HG03064 (cell line): ENCODE data around the gene TOP1.

Experiments used
- ATAC-seq: cut with Tn5 transposase; IDR thresholded peaks from one replicate; pipeline ENCODE4 v1.9.1; 2021; ENCODE audit warnings: low read depth; ENCODE audit not compliant: unreplicated experiment

Gene TOP1

GRCh38 chr20:41028359-41029149 lies at the start of gene TOP1:
Gene TOP1 (plus strand): TSS chr20:41028822. CDS start chr20:41029068, 246 bp downstream.
- peak; percentile 95 for ATAC-seq

- no peak for ATAC-seq
Measured at GRCh38 chr20:40979247-40979646, 49.4 kb upstream of the TOP1 start.

GRCh38 chr20:40980106-40980827 lies 48.4 kb upstream of the TOP1 start:
- ATAC-seq = no peak

GRCh38 chr20:40980828-40981310 lies 47.8 kb upstream of the TOP1 start:
- no peak for ATAC-seq

GRCh38 chr20:40982415-40983145 lies 46.0 kb upstream of the TOP1 start:
- ATAC-seq = no peak

- ATAC-seq = no peak
Measured at GRCh38 chr20:40983898-40984297, 44.7 kb upstream of the TOP1 start.

GRCh38 chr20:40984496-40984895 lies 44.1 kb upstream of the TOP1 start:
- ATAC-seq = no peak

GRCh38 chr20:40986774-40987173 lies 41.8 kb upstream of the TOP1 start:
- no peak for ATAC-seq

GRCh38 chr20:40990542-40991120 lies 38.0 kb upstream of the TOP1 start:
- ATAC-seq = peak; percentile 47

- peak; percentile 87 for ATAC-seq
Measured at GRCh38 chr20:40991181-40991889, 37.3 kb upstream of the TOP1 start.

- ATAC-seq = no peak
Measured at GRCh38 chr20:40992349-40993113, 36.1 kb upstream of the TOP1 start.

- ATAC-seq = no peak
Measured at GRCh38 chr20:40993794-40994540, 34.7 kb upstream of the TOP1 start.

GRCh38 chr20:40996326-40996725 lies 32.3 kb upstream of the TOP1 start:
- no peak for ATAC-seq

- ATAC-seq = no peak
Measured at GRCh38 chr20:40997116-40997515, 31.5 kb upstream of the TOP1 start.

GRCh38 chr20:40999841-41000240 lies 28.8 kb upstream of the TOP1 start:
- ATAC-seq = no peak

GRCh38 chr20:41000628-41001027 lies 28.0 kb upstream of the TOP1 start:
- ATAC-seq = no peak

- no peak for ATAC-seq
Measured at GRCh38 chr20:41001497-41001896, 27.1 kb upstream of the TOP1 start.

- no peak for ATAC-seq
Measured at GRCh38 chr20:41002842-41003142, 25.8 kb upstream of the TOP1 start.
